ENCODE results near the gene CLTCL1.

Gene CLTCL1

GRCh38 chr22:19129871-19130270 is 161.6 kb downstream of the CLTCL1 start:
- no peak for DNase-seq (ENCODE audit: low read depth)
- no peak for TF ChIP-seq CTCF (IDR thresholded peaks at IDR 0.05; ENCODE audit: control insufficient read depth, extremely low read depth, insufficient read depth)

More at GRCh38 chr22:19129871-19130270, 161.6 kb downstream of the CLTCL1 start:
- no peak overlapping the region for H3K4me3 ChIP-seq (ENCODE audit: low read depth, low read length)

All from LNCaP clone FGC (cell line).